ENCODE measurements around the gene JPH3. TPM values are rescaled to one million over a fixed set of nuclear protein-coding genes. Genes with fewer than 3 reads are reported as not detected.
"Not testable (repeated sequence)": the region's sequence is repeated elsewhere in the genome, so short reads cannot be mapped to it uniquely, and the experiment has no call there.

JPH3 gene
- total RNA-seq, 1 donor from 2014 or later = 0.13 TPM

DNA sequence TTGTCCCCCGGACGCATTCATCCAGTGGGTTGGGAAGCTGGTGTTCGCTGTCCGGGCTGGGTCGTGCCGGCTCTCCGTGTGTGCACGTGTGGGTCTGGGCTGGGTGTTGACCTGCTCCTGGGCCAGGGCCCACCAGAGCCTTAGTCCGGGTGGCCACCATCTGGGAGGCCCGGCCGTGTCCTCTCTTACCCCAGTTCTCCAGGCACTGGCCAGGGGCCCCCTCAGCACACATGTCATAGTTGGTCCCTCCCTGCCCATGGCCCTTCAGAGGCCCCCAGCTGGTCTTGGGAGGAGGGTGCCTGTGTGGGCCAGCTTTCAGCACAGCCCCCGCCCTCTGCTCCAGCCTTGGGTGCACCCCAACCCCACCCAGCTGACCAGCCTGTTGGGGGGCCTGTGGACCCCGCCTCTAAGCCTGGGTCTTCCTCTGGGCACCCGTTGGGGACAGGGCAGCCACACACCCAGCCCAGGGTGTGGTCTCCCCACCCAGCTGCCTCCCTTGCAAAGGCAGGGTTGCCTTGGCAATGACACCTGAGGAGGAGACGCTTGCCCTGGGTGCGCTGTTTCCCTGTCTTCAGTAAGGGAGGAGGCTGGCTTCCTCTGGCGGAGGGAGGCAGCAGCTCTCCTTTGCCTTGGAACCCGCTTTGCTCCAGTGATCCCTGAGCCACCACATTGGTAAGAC, 77.4 kb downstream of the JPH3 start:
- no peak for DNase-seq (ENCODE audit: low read depth, low spot score)

DNA sequence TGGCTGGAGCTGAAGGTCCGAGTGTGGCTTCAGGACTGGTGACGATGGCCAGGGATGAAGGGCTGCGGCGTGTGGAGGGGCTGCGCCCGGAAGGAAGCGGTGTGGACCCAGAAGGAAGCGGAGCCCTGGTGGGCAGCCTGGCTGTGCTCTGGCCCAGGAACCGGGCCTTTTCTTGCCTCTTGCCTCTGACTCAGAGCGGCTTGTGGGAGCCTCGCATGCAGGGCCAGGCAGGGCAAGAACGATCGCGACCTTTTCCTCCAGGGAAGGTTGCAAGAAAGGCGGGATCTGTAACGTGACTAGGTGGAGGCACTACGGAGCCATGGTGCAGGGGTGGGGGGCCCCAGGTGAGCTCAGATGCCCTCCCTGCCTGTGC, 78.0 kb downstream of the JPH3 start:
- no peak for DNase-seq (ENCODE audit: low read depth, low spot score)

DNA sequence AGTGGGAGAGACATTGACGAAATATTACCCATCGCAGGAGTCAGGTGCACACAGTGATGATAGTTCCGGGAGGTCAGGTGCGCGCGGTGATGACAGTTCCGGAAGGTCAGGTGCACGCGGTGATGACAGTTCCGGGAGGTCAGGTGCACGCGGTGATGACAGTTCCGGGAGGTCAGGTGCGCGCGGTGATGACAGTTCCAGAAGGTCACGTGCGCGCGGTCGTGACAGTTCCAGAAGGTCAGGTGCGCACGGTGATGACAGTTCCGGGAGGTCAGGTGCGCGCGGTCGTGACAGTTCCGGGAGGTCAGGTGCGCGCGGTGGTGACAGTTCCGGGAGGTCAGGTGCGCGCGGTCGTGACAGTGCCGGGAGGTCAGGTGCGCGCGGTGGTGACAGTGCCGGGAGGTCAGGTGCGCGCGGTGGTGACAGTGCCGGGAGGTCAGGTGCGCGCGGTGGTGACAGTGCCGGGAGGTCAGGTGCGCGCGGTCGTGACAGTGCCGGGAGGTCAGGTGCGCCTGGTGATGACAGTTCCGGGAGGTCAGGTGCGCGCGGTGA, 78.8 kb downstream of the JPH3 start:
- not testable (repeated sequence) for DNase-seq (ENCODE audit: low read depth, low spot score)

DNA sequence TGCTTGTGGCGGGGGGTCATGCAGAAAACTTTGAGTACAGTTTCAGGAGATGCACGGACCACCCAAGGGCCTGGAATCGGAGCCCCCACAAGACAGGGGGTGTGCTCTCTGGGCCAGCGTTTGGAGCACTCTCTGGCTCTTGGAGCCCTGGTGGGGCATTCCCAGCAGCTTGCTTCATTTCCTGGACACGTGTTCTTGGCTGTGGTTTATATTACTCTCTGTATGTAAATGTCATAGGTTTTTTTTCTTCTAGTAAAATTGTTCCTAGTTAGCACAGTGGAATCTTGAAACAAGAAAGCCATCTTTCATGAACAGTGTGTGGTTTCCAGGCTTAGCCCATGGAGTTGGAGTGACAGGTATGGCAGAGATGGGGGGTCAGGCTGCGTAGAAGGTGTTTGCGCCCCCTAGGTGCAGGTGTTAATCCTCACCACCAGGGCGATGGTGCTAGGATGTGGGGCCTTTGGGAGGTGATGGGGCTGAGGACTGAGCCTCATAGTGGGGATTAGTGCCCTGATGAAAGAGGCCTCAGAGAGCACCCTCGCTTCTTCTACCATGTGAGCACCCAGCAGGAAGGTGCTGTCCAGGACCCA, 79.8 kb downstream of the JPH3 start:
- DNase-seq (ENCODE audit: low read depth, low spot score) = peak; percentile 20

DNA sequence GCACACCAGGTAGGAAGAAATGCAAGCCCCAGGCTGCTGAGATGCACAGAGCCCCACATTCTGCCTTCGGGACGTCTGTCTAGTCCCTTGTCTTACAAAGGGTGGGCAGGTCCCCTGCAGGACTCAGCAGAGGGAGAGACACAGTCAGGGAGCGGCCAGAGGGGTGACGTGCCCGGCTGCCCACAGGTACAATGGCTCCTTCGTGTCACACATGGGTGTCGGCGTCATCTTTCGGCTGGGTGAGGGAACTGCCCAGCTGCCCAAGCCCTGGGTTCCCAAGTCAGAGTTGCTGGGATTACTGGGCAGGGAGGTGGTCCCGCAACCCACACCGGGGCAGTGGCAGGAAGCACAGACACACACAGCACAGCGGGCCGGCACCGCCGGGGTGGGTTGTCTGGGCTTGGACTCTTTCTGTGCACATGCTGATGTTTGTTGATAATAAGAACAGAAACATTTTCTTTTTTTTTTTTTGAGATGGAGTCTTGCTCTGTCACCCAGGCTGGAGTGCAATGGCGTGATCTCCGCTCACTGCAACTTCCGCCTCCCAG, 80.6 kb downstream of the JPH3 start:
- DNase-seq (ENCODE audit: low read depth, low spot score) = no peak

DNA sequence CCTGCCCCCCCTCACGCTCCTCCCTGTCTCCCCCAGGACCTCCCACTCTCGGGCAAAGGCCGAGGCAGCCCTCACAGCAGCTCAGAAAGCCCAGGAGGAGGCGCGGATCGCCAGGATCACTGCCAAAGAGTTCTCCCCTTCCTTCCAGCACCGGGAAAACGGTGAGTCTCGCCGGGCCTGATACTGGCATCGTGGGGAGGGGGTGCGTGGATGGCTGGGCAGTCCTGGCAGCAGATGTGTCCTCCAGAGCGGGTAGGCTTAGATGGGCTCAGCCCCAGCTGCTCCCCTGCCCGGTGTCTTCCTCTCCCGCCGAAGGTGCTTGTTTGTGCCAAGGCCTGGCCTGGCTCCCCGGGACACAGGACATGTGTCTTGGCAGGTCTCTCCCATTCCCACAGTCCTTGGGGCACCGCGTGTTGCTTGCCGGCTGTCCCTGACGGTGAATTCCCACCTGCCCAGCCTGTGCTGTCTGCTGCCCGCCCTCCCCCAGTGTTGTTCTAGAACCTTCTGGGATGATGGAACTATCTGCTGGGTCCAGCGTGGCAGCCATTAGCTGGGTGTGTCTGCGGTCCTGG, 81.9 kb downstream of the JPH3 start:
- no peak for DNase-seq (ENCODE audit: low read depth, low spot score)

DNA sequence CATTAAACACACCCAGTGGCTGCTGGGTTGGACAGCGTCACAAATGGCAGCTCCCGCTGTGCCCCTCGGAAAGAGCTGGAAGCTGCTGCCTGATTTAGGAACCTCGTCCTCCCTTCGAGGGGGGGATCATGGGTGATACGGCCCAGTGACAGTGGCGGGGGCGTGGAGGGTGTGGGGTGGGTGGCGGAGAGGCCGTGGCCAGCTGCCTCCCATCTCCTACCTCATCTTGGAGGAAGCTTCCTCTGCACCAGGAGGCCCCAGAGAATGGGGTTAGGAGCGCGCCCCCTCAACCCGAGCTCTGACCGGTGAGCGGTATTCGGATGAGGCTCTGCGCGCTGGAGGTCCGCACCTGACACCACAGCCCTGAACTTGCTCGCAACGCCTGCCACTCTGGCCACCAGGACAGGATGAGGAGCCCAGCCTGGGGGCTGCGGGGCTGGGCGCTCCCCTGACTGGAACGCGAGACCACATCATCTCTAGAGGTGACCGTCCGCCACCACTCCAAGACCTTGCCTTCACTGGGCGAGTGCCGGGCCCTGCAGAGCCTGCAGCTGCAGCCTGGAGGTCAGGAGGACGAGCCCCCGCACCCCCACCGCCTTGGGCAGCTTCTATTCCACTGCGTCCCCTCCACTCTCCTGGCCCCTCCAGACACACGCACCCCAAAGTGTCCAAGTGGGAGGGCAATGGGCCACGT, 82.5 kb downstream of the JPH3 start:
- DNase-seq (ENCODE audit: low read depth, low spot score) = no peak

DNA sequence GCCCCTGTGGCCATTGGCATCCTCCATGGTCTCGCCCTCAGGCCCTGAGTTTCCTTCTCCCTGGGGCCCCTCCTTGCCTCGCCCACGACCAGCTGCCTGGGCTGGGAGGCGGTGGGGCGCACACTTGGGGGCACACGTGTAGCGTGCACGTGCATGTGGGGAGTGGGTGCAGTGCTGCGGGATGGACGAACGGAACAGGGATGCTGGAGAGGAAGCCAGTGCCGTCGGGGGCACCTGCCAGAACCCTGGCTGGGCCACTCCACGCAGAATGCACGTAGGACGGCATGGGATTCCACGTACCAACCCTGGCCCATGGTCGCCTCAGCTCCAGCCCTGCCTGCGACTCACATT, 83.1 kb downstream of the JPH3 start:
- no peak for DNase-seq (ENCODE audit: low read depth, low spot score)

DNA sequence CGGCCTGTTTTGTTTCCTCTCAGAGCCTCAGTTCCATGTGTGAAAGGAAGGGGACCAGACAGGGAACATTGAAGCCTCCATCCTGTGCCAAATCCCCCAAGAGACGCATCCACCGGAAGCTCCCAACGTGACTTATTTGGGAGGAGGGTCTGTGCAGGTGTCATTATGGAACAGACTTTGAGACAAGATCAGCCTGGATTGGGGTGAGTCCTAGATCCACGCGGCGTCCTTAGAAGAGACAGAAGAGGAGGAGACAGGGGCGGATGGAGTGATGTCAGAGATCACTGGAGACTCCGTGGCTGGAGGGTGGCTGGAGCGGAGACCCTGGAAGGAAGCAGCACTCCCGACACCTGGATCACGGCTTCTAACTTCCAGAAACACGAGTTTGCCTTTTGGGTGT, 83.5 kb downstream of the JPH3 start:
- no peak for DNase-seq (ENCODE audit: low read depth, low spot score)

DNA sequence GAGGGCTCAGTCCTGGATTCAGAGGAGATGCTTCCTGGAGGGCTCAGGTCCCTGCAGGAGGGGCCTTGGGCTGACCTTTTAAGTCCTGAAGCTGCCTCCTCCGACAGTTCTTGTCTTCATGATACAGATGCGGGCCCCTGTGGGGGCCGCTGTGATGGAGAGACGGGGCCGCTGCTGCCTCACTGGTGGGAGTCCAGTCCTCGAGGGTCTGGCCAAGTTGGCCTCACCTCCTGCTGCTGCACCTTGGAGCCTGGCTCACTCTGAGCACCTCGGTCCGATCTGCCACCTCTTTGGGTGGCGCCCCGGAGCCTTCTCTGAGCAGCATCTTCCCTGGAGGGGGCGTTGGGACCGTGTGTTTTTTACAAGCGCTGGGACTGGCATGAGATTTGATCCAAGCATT, 84.4 kb downstream of the JPH3 start:
- DNase-seq (ENCODE audit: low read depth, low spot score) = no peak

DNA sequence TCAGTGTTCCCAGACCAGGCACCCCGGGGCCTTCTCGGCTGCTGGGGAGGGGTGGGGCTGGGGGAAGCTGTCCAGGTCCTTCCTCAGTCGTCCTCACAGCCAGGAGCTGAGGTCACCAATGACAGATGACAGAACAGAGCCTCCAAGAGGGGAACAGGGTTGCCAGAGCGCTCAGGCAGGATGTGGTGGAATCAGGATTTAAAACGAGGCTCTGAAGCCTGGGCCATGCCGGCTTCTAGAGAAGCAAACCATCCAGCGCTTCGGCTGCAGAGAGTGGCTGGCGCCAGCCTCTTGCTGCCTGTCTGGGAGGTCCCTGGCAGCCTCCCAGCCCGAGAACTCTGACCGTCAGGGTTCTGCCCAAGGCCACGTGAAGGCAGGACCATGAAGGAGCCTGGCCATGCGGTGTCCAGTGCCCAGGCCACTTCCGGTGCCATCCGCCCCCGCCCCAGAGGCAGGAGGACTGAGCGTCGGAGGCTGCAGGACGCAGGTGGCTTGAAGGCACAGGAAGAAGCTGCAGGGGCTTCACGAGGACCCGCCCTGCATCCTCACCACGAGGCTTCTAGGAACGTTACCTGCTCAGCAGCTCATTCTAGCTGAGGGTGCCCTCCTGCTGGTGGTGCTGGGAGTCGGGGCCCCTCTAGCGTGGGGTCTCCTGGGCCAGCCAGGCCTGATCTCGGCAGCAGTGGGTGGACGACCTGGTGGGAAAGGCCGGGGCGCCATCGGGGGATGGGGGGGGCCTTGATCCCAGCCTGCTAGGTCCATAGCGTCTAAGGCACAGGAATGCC, 85.0 kb downstream of the JPH3 start:
- DNase-seq (ENCODE audit: low read depth, low spot score) = no peak

DNA sequence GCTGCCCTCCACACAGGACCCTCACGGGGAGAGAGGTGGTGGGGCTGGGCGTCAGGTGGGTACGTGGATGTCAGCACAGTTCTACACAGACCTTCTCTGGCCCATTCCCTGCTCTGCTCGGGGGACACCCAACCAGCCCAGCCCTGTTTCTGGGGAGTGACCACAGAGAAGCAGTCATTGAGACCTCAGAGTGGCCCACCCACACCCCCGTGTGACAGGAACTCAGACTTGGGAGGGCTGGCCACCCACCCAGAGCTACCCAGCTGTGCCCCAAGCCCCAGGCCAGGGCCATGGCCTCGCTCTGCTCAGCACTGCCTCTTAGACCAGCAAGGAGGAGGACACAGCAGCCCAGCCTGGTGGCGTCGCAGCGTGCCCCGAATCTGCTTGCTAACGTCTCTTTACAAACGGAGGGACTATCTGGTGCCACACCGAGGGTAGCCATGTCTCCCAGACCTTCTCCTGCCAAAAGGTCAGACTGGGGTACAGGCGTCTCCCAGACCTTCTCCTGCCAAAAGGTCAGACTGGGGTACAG, 85.8 kb downstream of the JPH3 start:
- DNase-seq (ENCODE audit: low read depth, low spot score) = no peak

DNA sequence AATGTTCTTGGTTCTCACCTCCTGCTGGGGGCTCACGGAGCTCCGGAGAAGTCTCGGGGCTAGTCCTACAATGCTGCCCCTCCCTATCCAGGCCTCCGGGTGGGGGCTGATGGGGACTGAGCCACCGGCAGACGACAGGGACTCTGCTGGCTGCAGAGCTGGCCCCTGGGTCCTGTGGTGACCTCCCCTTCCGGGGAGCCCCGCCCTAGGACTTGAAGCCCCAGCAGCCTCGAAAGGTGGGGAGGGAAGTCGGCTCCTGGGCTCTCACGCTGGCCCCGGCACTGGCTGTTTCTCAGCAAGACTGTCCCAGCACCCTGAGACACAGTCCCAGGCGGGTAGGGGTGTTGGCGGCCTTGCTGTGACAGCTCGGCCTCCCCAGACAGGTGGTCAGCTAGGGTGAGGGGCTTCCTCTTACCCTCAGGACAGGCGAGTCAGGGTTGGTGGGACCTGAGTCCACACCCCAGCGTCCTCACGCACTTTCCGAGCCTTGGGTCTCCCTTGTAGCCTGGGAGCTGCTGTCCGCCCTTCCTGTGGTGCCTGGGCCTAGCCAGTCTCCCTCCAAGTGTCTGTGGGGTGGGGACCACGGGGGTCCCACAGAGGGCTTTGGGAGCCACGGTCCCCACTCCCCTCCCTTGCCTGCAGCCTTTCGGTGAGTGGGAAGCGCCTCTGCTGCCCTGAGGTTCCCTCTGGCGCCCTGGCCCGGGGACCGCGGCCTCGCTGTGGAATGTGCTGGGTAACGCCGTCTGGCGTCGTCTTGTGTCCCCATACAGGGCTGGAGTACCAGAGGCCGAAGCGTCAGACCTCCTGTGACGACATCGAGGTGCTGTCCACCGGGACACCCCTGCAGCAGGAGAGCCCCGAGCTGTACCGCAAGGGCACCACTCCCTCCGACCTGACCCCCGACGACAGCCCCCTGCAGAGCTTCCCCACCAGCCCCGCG, 86.8 kb downstream of the JPH3 start:
- no peak for DNase-seq (ENCODE audit: low read depth, low spot score)

DNA sequence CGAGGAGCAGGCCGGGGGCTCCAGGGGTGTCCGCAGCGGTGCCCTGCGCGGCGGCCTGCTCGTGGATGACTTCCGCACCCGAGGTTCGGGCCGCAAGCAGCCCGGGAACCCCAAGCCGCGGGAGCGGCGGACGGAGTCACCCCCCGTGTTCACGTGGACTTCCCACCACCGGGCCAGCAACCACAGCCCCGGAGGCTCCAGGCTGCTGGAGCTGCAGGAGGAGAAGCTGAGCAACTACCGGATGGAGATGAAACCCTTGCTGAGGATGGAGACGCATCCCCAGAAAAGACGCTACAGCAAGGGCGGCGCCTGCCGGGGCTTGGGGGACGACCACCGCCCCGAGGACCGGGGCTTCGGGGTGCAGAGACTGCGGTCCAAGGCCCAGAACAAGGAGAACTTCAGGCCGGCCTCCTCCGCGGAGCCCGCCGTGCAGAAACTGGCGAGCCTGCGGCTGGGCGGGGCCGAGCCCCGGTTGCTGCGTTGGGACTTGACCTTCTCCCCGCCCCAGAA, 87.7 kb downstream of the JPH3 start:
- DNase-seq (ENCODE audit: low read depth, low spot score) = no peak

DNA sequence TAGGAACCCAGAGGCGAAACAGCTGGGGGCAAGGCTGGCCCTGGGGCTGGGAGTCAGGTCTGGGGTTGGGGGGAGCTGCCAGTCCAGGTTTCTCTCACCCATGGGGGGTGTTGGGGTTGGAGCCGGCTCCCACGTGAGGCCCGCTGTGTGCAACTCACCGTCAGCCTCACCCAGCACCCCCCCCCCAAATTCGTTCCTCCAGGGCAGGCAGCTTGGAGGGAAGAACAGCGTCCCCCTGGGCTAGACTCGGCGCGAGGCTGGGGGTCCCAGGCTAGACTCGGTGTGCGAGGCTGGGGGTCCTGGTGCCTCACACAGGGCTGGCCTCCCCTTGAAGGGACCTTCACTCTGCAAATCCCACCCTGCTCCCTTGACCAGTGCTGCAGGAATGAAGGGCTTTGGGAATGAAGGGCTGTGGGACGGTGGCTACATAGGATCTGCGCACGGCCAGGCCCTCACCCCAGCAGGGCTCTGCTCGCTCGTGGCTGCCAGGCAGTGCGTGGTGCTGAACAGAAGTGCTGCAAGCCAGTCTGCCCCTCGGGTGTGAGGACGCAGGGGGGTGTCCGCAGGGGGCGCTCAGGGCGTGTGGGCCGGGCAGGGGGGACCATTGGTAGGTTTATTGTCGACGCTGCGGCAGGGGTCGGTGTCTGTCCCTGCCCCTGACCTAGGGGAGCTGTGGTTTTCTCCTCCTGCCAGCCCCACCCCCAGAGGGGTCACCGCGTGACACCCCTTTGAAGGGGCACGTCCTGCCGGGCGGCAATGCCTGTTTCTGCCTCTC, 88.8 kb downstream of the JPH3 start:
- no peak for DNase-seq (ENCODE audit: low read depth, low spot score)

DNA sequence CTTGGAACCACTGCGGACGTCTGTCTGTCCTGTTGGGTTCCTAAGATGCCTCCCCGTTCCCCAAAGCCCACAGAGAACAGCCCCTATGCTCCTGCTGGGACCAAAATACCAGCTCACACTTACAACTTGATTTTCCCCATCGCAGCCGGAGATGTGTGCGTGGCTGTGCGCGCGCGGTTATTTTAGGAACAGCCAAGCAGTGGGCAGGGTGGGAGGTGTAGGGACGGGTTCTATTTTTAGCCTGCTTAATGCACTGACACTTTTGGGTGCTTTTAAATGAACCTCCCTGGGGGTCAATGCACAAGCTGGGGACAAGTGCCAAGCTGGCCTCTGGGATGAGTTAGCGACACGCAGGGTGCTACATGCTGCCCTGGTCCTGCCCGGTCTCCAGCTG, 89.4 kb downstream of the JPH3 start:
- no peak for DNase-seq (ENCODE audit: low read depth, low spot score)

DNA sequence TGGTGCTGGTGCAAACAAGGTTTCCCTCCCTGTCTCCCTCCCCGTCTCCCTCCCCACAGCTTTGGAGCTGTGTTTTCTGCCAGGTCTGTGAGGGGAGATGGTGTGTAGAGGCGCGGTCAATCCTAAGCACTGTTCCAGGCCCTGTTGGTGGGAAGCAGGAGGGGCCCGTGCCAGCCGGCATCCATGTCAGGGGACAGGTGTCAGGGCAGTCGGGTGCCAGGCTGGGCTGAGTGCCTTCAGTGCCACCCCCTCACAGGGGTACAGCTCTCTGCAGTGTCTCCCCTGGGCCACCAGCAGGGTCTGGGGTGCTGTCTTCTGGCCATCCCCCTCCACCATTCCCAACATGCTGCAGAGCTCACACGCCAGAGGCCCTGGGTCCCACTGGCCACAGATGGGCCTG, 89.9 kb downstream of the JPH3 start:
- no peak for DNase-seq (ENCODE audit: low read depth, low spot score)

DNA sequence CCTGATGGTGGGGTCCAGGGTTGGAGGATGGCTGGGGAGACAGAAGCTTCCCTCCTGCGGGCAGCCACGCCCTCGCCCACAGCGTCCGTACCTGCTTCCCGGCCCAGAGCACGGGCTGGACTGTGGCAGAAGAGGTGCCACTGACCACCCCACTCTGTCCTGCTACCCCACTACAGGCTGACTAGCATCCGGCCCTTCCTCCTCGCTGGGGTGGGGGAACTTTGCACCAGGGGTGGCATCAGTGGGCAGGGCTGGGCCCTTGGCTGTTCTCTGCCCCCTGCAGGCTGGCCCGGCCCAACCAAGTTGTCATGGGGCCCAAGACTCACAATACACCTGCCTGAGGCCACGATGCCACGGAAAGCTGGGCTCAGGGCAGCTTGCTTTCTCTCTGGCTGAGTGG, 90.4 kb downstream of the JPH3 start:
- no peak for DNase-seq (ENCODE audit: low read depth, low spot score)

DNA sequence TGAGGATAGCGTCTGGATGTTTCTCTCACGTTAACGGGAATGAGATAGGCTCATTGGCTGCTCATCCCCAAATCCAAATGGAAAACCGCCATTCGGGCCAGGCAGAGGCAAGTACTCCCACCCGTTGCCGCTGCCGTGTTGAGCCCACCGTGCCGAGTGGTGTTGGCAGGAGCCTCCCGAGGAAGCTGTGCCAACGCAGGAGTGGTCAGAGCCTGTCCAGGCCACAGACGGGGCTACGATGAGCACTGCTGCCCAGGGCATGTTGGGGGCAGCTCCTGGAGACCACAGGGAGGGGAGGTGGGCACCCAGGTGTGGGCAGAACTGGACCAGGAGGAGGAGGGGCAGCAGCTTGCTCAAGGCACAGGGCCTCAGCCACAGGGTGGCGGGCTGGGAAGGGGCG, 91.5 kb downstream of the JPH3 start:
- DNase-seq (ENCODE audit: low read depth, low spot score) = no peak
